GM12872 (cell line): ENCODE data around the gene MRPL34.

Experiments used
- CTCF ChIP-seq: IDR thresholded peaks from 3 replicates; pipeline ENCODE4 v1.5.1; 2011; ENCODE audit warnings: low read depth, mild to moderate bottlenecking, low read length, moderate library complexity; ENCODE audit not compliant: insufficient read depth

The MRPL34 gene

GRCh38 chr19:17302391-17303166 lies 3.1 kb upstream of the MRPL34 start:
- TF ChIP-seq CTCF: no peak

- peak; percentile 52 for TF ChIP-seq CTCF
Measured at GRCh38 chr19:17303167-17303939, 2.3 kb upstream of the MRPL34 start, which contains the start of gene ABHD8. TSS of gene ABHD8 (minus strand) at chr19:17303425. CDS start at chr19:17301616, 1,809 bp downstream.

DNA sequence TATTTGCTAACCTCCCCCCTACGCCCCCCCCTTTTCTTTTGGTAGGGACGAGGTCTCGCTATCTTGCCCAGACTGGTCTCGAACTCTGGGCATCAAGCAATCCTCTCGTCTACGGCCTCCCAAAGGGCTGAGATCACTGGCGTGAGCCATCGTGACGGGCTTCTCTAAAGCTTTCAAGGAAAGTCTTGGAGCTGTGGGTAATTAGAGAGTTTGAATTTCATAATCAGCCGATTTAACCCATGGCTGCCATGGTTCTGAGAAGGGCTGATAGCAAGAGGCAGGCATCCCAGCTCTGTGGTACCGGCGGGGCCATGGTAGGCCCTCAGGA lies 1.8 kb upstream of the MRPL34 start:
- no peak for TF ChIP-seq CTCF

- TF ChIP-seq CTCF: no peak
Measured at GRCh38 chr19:17304386-17305215, 1.1 kb upstream of the MRPL34 start.

DNA sequence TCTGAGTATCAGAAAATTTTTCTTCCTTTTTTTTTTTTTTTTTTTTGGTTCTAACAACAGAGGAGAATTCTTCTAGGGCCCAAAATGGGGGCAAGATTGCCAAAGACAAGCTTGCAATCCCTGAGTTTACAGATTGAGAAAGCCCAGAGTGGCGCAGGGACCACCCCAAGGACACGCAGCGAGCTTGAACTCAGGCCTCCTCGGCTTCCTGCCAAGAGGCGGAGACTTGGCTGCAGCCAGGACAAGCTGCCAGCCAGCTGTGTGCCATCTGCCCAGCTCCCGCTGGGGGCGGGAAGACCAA lies 506 bp upstream of the MRPL34 start:
- TF ChIP-seq CTCF: no peak

GRCh38 chr19:17306285-17306714 lies 628 bp downstream of the MRPL34 start:
- no peak for TF ChIP-seq CTCF

- TF ChIP-seq CTCF: no peak
Measured at GRCh38 chr19:17307876-17308377, 2.3 kb downstream of the MRPL34 start.
